Calu3 (cell line): ENCODE data around the gene HMCN2. TPM values are rescaled to one million over a fixed set of nuclear protein-coding genes. Genes with fewer than 3 reads are reported as not detected.

Experiments used
- BruUV-seq: library from RNA; stranded (reverse); fragments of 400-500 nt; replicated peaks from 2 replicates; lab custom pipeline; 2021; lab: Mats Ljungman, UMichigan
- CTCF ChIA-PET: fragments of 300-600 bp; sonication (Branson Sonifier 250); formaldehyde crosslinking; loops from one replicate; lab custom pipeline; 2022; ENCODE audit warnings: antibody characterized with exemption; lab: Charles Lee
- DNase-seq: peaks from one replicate; pipeline ENCODE4 v3.0.0; 2022
- H3K27ac Mint-ChIP-seq: one replicate; pipeline ENCODE4 v1.8.0; 2022; ENCODE audit warnings: mixed read lengths; ENCODE audit not compliant: unreplicated experiment
- H3K27me3 Mint-ChIP-seq: one replicate; pipeline ENCODE4 v1.8.0; 2022; ENCODE audit warnings: mixed read lengths; ENCODE audit not compliant: unreplicated experiment
- H3K36me3 Mint-ChIP-seq: one replicate; pipeline ENCODE4 v1.8.0; 2022; ENCODE audit warnings: mild to moderate bottlenecking, moderate library complexity, mixed read lengths; ENCODE audit not compliant: insufficient read depth, unreplicated experiment
- H3K4me1 Mint-ChIP-seq: one replicate; pipeline ENCODE4 v1.8.0; 2022; ENCODE audit warnings: mild to moderate bottlenecking, low read depth, mixed read lengths; ENCODE audit not compliant: unreplicated experiment
- H3K4me3 Mint-ChIP-seq: one replicate; pipeline ENCODE4 v1.8.0; 2022; ENCODE audit warnings: mild to moderate bottlenecking, low read depth, moderate library complexity, mixed read lengths; ENCODE audit not compliant: unreplicated experiment
- H3K9me3 Mint-ChIP-seq: one replicate; pipeline ENCODE4 v1.8.0; 2022; ENCODE audit warnings: low read depth, mixed read lengths; ENCODE audit not compliant: unreplicated experiment
- CTCF ChIP-seq: fragments of 200-600 bp; IDR thresholded peaks from one replicate; pipeline ENCODE4 v1.8.0; 2022; ENCODE audit warnings: antibody characterized with exemption; ENCODE audit not compliant: unreplicated experiment
- intact Hi-C: fragments of 100-400 bp; cut with micrococcal nuclease; formaldehyde crosslinking; loops from one replicate; pipeline ENCODE4 v1.10.0; 2022; ENCODE audit not compliant: unreplicated experiment
- total RNA-seq: library from RNA; stranded (reverse); gene quantifications from 2 replicates; pipeline ENCODE4 v1.2.3, GENCODE V29; 2022

Gene HMCN2
- total RNA-seq, 1 experiment from 2014 or later: not detected

GRCh38 chr9:130232899-130233586 is 32.5 kb upstream of the HMCN2 start:
- CTCF ChIA-PET: no interaction called here
- H3K27ac Mint-ChIP-seq: no peak overlapping the region
- no peak overlapping the region for H3K4me3 Mint-ChIP-seq

GRCh38 chr9:130233587-130233945 is 32.0 kb upstream of the HMCN2 start:
- Mint-ChIP-seq H3K27ac (no peak overlapping the region), H3K27me3 (no peaks in the 10 kb centered on the region), H3K36me3 (no peaks in the 10 kb centered on the region), H3K4me3 (no peak overlapping the region), H3K9me3 (no peaks in the 10 kb centered on the region), H3K4me1 (no peaks in the 10 kb centered on the region)
- intact Hi-C loops: no loop called here
- TF ChIP-seq CTCF: no peak
- DNase-seq: no peak
- no TSS peak for BruUV-seq
- CTCF ChIA-PET: no interaction called here

More at GRCh38 chr9:130232899-130233586, 32.5 kb upstream of the HMCN2 start:
- Mint-ChIP-seq H3K4me1 (no peaks in the 10 kb centered on the region), H3K9me3 (no peaks in the 10 kb centered on the region), H3K36me3 (no peaks in the 10 kb centered on the region), H3K27me3 (no peaks in the 10 kb centered on the region)
- intact Hi-C loops: no loop called here
- TF ChIP-seq CTCF: no peak
- BruUV-seq: no TSS peak
- no peak for DNase-seq

GRCh38 chr9:130234340-130235260 is 31.0 kb upstream of the HMCN2 start:
- H3K27me3 Mint-ChIP-seq: no peaks in the 10 kb centered on the region
- no TSS peak for BruUV-seq
- CTCF ChIA-PET: no interaction called here
- H3K27ac Mint-ChIP-seq: no peak overlapping the region
- no peaks in the 10 kb centered on the region for H3K36me3 Mint-ChIP-seq
- DNase-seq: no peak
- intact Hi-C loops: no loop called here
- H3K4me1 Mint-ChIP-seq: no peaks in the 10 kb centered on the region
- no peak overlapping the region for H3K4me3 Mint-ChIP-seq
- H3K9me3 Mint-ChIP-seq: no peaks in the 10 kb centered on the region
- no peak for TF ChIP-seq CTCF

GRCh38 chr9:130235558-130236435 is 29.8 kb upstream of the HMCN2 start:
- H3K4me3 Mint-ChIP-seq: no peak overlapping the region
- intact Hi-C loops: loop anchor here (1.0 kb wide), 1 partner anchor 128 kb away; no protein-coding TSS in a partner anchor
- peak; percentile 50 for DNase-seq
- H3K4me1 Mint-ChIP-seq: no peaks in the 10 kb centered on the region
- H3K9me3 Mint-ChIP-seq: no peaks in the 10 kb centered on the region
- H3K36me3 Mint-ChIP-seq: no peaks in the 10 kb centered on the region
- TF ChIP-seq CTCF: peak; percentile 93
- H3K27ac Mint-ChIP-seq: no peak overlapping the region
- CTCF ChIA-PET: interaction anchor here (0.6 to 1.0 kb wide), 6 partner anchors 79 to 448 kb away, joined by 3 to 5 read pairs (median 3); no protein-coding TSS in a partner anchor
- no TSS peak for BruUV-seq
- no peaks in the 10 kb centered on the region for H3K27me3 Mint-ChIP-seq
